Central memory CD8-positive, alpha-beta T cell (primary cell): ENCODE results near the gene DOCK1.

Experiments
- ATAC-seq: fragments of 150-1000 bp; cut with Tn5 transposase; replicated peaks from 2 replicates; pipeline ENCODE4 v1.10.0; 2022; ENCODE audit warnings: mild to moderate bottlenecking, moderate FRiP score, moderate number of reproducible peaks; ENCODE audit not compliant: poor library complexity, severe bottlenecking; ENCODE audit errors: extremely low read depth
- DNase-seq, 2 donors: peaks; one replicate each; pipeline ENCODE4 v3.0.0; 2021; ENCODE audit warnings: low spot score in 2 of 2
- H3K27ac Mint-ChIP-seq: one replicate; pipeline ENCODE4 v1.8.0; 2022; ENCODE audit warnings: low read depth, mild to moderate bottlenecking, moderate library complexity, mixed read lengths
- H3K27me3 Mint-ChIP-seq: one replicate; pipeline ENCODE4 v1.8.0; 2022; ENCODE audit warnings: mixed read lengths
- H3K36me3 Mint-ChIP-seq: one replicate; pipeline ENCODE4 v1.8.0; 2022; ENCODE audit warnings: mild to moderate bottlenecking, moderate library complexity, mixed read lengths; ENCODE audit not compliant: insufficient read depth
- H3K4me1 Mint-ChIP-seq: one replicate; pipeline ENCODE4 v1.8.0; 2022; ENCODE audit warnings: mixed read lengths
- H3K4me3 Mint-ChIP-seq: one replicate; pipeline ENCODE4 v1.8.0; 2022; ENCODE audit warnings: mild to moderate bottlenecking, moderate library complexity, mixed read lengths
- H3K9me3 Mint-ChIP-seq: one replicate; pipeline ENCODE4 v1.8.0; 2022; ENCODE audit warnings: mixed read lengths

Gene DOCK1

DNA sequence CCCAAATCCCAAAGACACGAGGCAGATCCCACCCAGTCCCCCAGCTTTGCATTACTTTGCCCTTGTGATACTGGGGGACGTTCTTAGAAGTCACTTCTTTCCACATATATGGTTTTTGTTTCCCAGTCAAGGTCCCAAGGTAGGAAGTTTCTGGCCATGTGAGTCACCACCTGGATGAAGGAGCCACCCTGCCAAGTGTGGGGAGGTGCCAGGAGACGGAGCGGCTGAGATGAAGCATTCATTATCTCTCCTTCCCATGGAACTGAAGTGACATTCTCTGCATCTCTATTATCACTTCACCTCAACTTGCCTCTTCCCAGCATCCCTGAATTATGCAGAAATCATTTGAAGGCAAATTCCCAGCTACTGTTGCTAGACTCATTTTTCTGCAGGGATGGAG lies 427.4 kb downstream of the DOCK1 start:
- Mint-ChIP-seq H3K4me1 (no peaks in the 10 kb centered on the region), H3K9me3 (no peaks in the 10 kb centered on the region), H3K4me3 (no peak overlapping the region), H3K27ac (no peak overlapping the region), H3K36me3 (peaks cover 2% of the 10 kb centered on the region), H3K27me3 (peaks cover 9% of the 10 kb centered on the region)
- DNase-seq (no peak), ATAC-seq (no peak)

DNA sequence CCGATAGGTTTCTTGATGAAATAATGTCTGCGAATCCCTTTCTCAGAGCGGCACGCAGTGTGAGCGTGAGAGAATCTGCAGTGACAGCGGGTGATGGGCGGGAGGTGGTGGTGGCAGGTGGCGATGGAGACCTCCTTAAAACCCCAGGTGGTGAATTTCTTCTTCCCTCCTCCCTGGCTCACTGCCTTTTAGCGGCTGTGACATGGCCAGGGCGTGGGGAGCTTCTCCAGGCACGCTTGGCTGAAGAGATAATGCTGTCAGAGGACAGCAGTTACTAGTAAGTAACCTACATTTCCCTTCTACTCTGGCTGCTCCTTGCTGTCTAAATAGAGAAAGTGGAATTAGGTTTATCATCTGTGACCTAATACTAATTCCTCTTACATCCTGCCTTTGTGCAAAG lies 432.6 kb downstream of the DOCK1 start:
- no peaks in the 10 kb centered on the region for H3K9me3 Mint-ChIP-seq
- ATAC-seq (no peak), DNase-seq (no peak)
- H3K4me3 Mint-ChIP-seq, result no peak overlapping the region
- no peaks in the 10 kb centered on the region for H3K4me1 Mint-ChIP-seq
- H3K36me3 Mint-ChIP-seq, result peaks cover 1% of the 10 kb centered on the region
- H3K27me3 Mint-ChIP-seq, result no peaks in the 10 kb centered on the region
- no peak overlapping the region for H3K27ac Mint-ChIP-seq

DNA sequence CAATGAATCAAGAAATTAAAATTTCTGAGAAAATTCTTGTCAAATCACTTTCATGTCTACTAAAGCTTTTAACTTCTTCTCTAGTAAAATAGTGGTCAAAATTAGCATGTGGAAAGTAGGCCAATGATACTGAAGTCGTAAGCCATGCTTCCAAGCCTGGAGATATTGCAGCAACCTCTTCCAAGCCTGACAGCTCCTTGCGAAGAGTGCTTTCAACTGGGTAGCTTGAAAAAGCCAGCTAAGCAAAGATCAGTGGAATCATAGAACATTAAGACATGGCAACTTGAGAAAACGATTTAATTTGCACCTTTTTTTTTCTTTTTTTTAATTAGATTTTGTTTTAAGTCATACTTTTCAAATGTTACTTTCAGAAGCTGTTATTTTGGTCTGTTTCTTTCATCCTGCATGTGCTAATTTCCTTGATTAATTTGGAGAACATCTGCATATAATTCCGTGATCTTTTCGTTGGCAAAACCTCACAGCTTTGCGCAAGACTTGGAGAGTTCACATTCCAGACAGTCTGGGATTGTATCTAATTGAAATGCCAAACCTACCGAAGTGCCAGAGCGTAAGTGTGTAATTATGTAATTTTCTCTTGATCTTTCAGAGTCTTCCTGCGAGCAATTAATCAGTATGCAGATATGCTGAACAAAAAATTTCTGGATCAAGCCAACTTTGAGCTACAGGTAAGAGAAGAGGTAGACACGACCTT lies 433.3 kb downstream of the DOCK1 start:
- no peak for DNase-seq
- Mint-ChIP-seq H3K9me3 (no peaks in the 10 kb centered on the region), H3K4me3 (no peak overlapping the region), H3K27me3 (no peaks in the 10 kb centered on the region), H3K27ac (no peak overlapping the region), H3K4me1 (no peaks in the 10 kb centered on the region), H3K36me3 (no peaks in the 10 kb centered on the region)
- ATAC-seq, result no peak

DNA sequence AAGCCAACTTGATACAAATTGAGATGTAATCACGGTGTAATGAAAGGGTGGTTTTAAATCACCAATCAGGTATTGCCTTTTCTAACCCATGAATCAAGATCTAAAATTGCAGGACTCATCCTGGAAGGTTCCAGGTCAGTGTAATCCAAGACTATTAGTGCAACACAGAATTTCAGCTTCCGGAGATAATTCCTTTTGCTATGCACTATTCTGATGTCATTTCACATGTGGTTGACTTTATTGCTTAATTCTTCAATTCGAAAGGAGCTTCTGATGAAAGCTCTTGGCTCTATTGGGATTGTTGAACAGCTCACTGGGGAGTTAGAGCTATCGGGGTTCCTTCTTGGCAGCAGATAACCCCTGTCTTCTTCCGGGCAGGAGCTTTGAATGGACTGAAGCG lies 438.6 kb downstream of the DOCK1 start:
- Mint-ChIP-seq H3K4me1 (no peaks in the 10 kb centered on the region), H3K36me3 (no peaks in the 10 kb centered on the region), H3K27ac (no peak overlapping the region), H3K27me3 (peaks cover 8% of the 10 kb centered on the region), H3K9me3 (no peaks in the 10 kb centered on the region), H3K4me3 (no peak overlapping the region)
- no peak for ATAC-seq
- DNase-seq, result no peak

DNA sequence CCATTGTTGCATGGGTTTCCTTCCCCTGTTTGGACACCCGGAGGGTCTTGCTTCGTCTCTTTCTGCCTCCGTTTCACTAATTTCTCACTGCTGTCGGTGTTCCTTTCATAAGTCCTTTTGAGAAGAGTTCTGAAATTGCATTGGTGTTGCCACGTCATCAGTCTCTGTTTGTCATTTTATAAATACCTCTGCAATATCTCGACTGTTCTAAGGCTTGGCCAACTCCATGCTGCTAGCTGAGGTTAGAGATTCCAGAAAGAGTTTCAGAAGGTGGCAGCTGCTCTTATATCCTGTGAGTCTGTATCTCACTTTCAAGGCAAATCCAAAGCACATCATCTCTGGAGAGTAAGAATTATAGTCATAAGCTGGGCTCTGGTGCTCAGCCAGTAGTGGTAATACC lies 439.1 kb downstream of the DOCK1 start:
- ATAC-seq, result no peak
- Mint-ChIP-seq H3K4me3 (no peak overlapping the region), H3K9me3 (no peaks in the 10 kb centered on the region), H3K4me1 (no peaks in the 10 kb centered on the region), H3K27me3 (peaks cover 10% of the 10 kb centered on the region), H3K36me3 (peaks cover under 1% of the 10 kb centered on the region), H3K27ac (no peak overlapping the region)
- no peak for DNase-seq

DNA sequence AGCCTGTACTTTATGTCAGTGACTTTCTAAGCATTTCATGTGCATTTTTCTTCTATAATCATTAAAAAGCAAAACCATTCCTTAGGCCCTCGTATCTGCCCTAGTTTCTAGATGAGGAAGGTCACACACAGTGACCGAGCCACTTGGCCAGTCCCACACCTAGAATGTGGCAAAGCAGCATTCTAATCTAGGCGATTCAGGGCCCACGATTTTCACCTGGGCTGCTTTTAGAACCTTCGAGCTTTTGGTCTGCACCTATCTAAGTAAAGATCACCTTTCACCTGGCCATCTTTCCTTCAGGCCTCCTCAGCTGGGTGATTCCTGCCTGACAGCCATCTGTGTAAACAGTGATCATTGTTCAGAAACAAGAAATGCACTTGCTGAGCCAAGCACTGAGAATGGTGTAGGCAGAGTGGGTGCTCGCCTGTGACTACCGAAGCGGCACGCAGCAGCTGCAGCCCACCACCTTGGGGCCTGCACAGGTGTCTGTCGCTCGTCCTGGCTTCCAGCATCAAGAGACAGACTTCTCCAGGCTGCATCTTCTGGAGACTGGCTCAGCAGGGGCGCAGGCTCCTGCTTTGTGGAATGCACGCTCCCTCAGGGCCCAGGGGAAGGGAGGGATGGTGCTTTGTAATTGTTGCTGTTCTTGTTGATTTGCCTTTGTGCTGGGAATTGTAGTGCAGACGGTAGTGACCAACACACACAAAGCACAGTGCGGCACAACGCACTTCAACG lies 440.2 kb downstream of the DOCK1 start:
- peaks cover 1% of the 10 kb centered on the region for H3K36me3 Mint-ChIP-seq
- no peak overlapping the region for H3K27ac Mint-ChIP-seq
- H3K4me1 Mint-ChIP-seq, result no peaks in the 10 kb centered on the region
- no peak overlapping the region for H3K4me3 Mint-ChIP-seq
- no peak for DNase-seq
- peaks cover 2% of the 10 kb centered on the region for H3K9me3 Mint-ChIP-seq
- no peak for ATAC-seq
- H3K27me3 Mint-ChIP-seq, result peaks cover 21% of the 10 kb centered on the region

DNA sequence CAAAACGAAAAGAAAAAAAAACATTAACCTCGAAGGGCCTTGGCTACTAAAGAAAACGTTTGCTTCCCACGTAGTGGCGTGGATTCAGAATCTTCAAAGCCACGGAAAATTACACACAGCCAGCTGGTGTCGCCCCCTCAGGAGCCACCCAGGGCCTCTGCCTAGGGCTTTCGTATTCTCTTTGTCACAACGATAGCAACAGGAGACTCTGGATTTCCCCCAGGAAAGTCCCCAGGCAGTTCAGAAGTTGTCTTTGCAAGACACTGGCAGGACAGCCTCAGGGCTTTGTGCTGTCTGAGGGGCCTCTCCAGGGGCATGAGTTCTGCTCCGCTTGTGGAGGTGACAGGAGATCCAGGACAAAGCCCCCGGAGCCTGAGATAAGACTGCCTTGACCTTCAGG lies 441.4 kb downstream of the DOCK1 start:
- peaks cover 28% of the 10 kb centered on the region for H3K27me3 Mint-ChIP-seq
- H3K4me1 Mint-ChIP-seq, result no peaks in the 10 kb centered on the region
- no peak for ATAC-seq
- no peak overlapping the region for H3K4me3 Mint-ChIP-seq
- no peak for DNase-seq
- peaks cover 7% of the 10 kb centered on the region for H3K9me3 Mint-ChIP-seq
- H3K27ac Mint-ChIP-seq, result no peak overlapping the region
- peaks cover 1% of the 10 kb centered on the region for H3K36me3 Mint-ChIP-seq

DNA sequence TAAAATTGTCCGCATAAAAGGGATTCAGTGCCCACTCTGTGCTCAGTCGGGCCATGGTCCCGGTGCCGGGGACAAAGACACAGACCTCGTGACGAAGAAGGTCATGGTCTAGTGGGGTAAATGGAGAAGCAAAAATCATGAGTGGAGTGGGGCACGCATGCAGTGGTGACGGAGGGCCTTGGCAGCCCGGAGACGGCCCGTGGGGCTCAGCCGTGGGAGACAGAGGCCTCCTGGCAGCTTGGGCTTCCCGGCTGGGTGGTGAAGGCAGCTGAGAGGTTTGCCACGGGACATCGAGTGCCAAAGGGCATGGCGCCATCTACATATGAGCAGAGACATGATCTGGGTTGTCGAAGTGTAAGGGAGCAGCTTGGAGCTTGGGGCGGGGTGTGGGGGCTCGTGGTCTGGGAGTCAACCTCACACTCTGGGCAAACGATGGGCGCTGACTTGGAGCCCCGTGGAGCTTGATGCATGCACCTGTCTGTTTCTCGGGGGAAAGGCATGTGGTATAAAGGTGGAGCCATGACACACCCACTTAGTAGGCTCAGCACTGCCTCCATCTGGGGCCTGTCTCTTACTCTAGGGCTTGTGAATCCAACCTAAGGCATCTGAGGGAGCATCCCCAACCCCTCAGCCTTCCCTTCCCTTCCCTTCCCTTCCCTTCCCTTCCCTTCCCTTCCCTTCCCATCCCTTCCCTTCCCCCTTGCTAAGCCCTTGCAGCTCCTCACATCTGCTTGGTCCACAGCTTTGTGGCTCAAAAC lies 442.2 kb downstream of the DOCK1 start:
- Mint-ChIP-seq H3K4me3 (no peak overlapping the region), H3K4me1 (no peaks in the 10 kb centered on the region), H3K27me3 (peaks cover 28% of the 10 kb centered on the region), H3K36me3 (peaks cover 1% of the 10 kb centered on the region), H3K9me3 (peaks cover 7% of the 10 kb centered on the region), H3K27ac (no peak overlapping the region)
- no peak for DNase-seq
- no peak for ATAC-seq

DNA sequence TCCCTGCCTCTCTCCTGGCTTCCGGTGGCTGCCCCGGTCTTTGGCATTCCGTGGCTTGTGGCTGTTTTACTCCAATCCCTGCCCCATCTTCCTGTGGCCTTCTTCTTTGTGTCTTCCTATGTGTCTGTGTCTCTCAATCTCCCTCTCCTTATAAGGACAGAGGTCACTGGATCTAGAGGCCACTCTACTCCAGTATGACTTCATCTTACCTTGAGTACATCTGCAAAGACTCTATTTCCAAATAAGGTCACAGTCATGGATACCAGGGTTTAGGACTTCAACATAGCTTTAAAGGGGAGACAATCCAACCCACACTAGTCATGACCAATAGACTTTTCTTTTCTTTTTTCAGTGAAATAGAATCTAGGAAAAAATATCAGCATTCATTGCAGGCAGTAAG lies 444.5 kb downstream of the DOCK1 start:
- Mint-ChIP-seq H3K27me3 (peaks cover 21% of the 10 kb centered on the region), H3K27ac (no peak overlapping the region), H3K4me1 (no peaks in the 10 kb centered on the region), H3K9me3 (peaks cover 7% of the 10 kb centered on the region), H3K36me3 (peaks cover 1% of the 10 kb centered on the region), H3K4me3 (no peak overlapping the region)
- ATAC-seq, result no peak
- DNase-seq, result no peak

DNA sequence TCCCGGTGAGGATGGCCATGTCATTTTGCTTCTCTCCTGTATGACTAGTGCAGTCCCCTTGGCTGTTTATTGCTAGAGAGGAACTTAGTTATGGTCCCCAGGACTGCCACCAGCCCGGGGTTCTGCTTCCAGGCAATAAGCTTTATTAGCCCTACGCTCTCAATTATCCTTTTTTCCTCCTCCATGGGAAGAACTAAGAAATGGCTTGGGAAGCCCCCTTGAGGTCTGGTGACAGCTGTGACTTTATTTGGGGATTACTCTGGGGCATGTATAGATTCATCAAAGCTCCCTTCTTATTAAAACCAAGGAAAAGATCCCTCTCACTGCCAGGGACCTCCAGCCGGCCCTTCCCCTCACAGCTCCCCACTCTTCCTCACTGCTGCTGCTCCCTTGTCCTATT lies 446.3 kb downstream of the DOCK1 start:
- H3K9me3 Mint-ChIP-seq, result peaks cover 7% of the 10 kb centered on the region
- H3K4me1 Mint-ChIP-seq, result no peaks in the 10 kb centered on the region
- no peak overlapping the region for H3K4me3 Mint-ChIP-seq
- peaks cover 1% of the 10 kb centered on the region for H3K36me3 Mint-ChIP-seq
- DNase-seq, result no peak
- H3K27me3 Mint-ChIP-seq, result peaks cover 20% of the 10 kb centered on the region
- H3K27ac Mint-ChIP-seq, result no peak overlapping the region
- ATAC-seq, result no peak

DNA sequence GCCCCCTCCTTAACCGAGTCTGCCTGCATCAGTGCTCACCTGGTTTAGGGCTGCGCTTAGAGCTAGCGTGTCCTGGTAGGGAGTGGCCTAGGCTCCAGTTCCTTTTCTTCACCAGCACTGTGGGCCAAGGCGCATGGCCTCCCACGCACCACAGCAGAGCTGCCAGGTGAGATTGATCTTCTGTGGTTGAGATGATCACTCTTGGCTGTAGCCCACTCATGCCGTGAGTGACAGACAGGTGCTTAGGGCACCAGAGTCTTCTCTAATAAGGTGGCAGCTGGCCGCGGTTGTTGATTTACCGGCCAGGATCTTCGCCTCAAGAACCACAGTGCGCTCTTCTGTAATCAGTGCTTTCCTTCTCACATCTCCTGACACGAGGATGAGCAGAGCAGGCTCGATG lies 448.3 kb downstream of the DOCK1 start:
- Mint-ChIP-seq H3K4me1 (no peaks in the 10 kb centered on the region), H3K36me3 (peaks cover 1% of the 10 kb centered on the region), H3K4me3 (no peak overlapping the region), H3K27ac (no peak overlapping the region), H3K27me3 (peaks cover 20% of the 10 kb centered on the region), H3K9me3 (peaks cover 7% of the 10 kb centered on the region)
- ATAC-seq (no peak), DNase-seq (no peak)

DNA sequence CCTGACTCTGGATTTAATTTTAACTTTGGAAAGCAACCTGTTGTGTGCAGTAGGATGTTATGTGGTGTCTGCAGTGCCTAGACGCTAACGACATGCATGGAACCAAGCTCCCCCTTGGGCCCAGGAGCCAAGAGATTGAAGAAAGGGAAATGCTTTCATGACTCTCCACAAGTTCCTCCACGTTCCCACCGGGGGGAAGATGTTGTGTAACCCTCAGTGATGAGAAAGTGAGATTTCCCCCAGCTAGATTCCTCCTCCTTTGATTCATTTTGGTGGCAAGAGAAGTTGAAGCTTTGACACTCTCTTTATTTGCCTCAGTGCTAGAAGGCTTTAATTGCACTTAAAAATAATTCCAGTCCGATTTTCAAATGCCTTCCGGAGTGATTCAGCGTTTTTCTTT lies 449.0 kb downstream of the DOCK1 start:
- H3K4me3 Mint-ChIP-seq, result no peak overlapping the region
- H3K27ac Mint-ChIP-seq, result no peak overlapping the region
- peaks cover 1% of the 10 kb centered on the region for H3K36me3 Mint-ChIP-seq
- DNase-seq (no peak), ATAC-seq (no peak)
- no peaks in the 10 kb centered on the region for H3K4me1 Mint-ChIP-seq
- H3K9me3 Mint-ChIP-seq, result peaks cover 7% of the 10 kb centered on the region
- peaks cover 19% of the 10 kb centered on the region for H3K27me3 Mint-ChIP-seq

DNA sequence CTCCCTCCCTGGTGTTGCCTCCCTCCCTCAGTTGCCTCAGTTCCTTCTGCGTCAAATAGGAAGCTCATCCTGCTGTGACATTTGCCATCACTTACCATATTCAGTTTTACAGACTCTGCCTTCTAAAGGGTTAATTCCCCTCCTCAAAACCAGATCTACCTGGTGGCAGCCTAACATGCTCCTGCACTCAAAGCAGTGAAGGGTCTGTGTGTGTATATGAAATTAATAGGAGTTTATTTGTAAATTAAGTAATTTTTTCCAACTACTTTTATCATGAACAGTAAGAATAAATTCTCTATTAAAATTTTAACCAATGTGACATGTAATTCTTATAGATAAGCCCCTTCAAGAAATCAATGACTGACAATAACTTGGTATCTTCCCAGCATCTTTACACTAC lies 449.8 kb downstream of the DOCK1 start:
- Mint-ChIP-seq H3K27me3 (peaks cover 12% of the 10 kb centered on the region), H3K27ac (no peak overlapping the region), H3K9me3 (peaks cover 7% of the 10 kb centered on the region), H3K4me3 (no peak overlapping the region), H3K36me3 (no peaks in the 10 kb centered on the region), H3K4me1 (no peaks in the 10 kb centered on the region)
- DNase-seq (no peak), ATAC-seq (no peak)
